ENCODE results near the gene JMJD1C.

GRCh38 chr10:63415640-63416244 is 50.0 kb downstream of the JMJD1C start:
- no peak for TF ChIP-seq YY1 (IDR thresholded peaks at IDR 0.05; ENCODE audit: insufficient read depth, insufficient read length)
- TF ChIP-seq ZNF274 (IDR thresholded peaks at IDR 0.05; ENCODE audit: low read depth, low read length): no peak

Measured in NT2/D1 (cell line).